ENCODE results near the gene RRP9.

RRP9 gene

GRCh38 chr3:51982838-51983577 is 41.3 kb upstream of the RRP9 start, which contains the start of gene ACY1:
Gene ACY1 (plus strand): TSS chr3:51983535. CDS start chr3:51984065, 530 bp downstream.
- Histone ChIP-seq H3K4me1 (ENCODE audit: insufficient read depth, poor library complexity, severe bottlenecking) (peaks cover 5% of the 10 kb centered on the region), H3K4me3 (ENCODE audit: severe bottlenecking) (peak within 1 kb of the TSS; percentile 37), H3K27me3 (ENCODE audit: insufficient read depth, poor library complexity, severe bottlenecking) (no peaks in the 10 kb centered on the region), H3K27ac (ENCODE audit: poor library complexity, severe bottlenecking) (peak within 1 kb of the TSS; percentile 84), H3K36me3 (ENCODE audit: low read depth) (no peaks in the 10 kb centered on the region), H3K9me3 (ENCODE audit: severe bottlenecking) (no peaks in the 10 kb centered on the region)
- peak; percentile 86 for DNase-seq (ENCODE audit: low spot score)
- peak; percentile 80 for ATAC-seq (ENCODE audit: low read depth)
- TF ChIP-seq CTCF (IDR thresholded peaks at IDR 0.05; ENCODE audit: poor library complexity, severe bottlenecking): peak; percentile 45

GRCh38 chr3:51982352-51982837 is 40.7 kb upstream of the RRP9 start:
- no peaks in the 10 kb centered on the region for H3K9me3 ChIP-seq (ENCODE audit: severe bottlenecking)
- no peaks in the 10 kb centered on the region for H3K27me3 ChIP-seq (ENCODE audit: insufficient read depth, poor library complexity, severe bottlenecking)
- DNase-seq (ENCODE audit: low spot score) (no peak), ATAC-seq (ENCODE audit: low read depth) (peak; percentile 46)
- H3K27ac ChIP-seq (ENCODE audit: poor library complexity, severe bottlenecking): peak overlapping the region; percentile 84
- H3K4me1 ChIP-seq (ENCODE audit: insufficient read depth, poor library complexity, severe bottlenecking): peaks cover 9% of the 10 kb centered on the region
- peak; percentile 67 for TF ChIP-seq CTCF (IDR thresholded peaks at IDR 0.05; ENCODE audit: poor library complexity, severe bottlenecking)
- no peaks in the 10 kb centered on the region for H3K36me3 ChIP-seq (ENCODE audit: low read depth)
- H3K4me3 ChIP-seq (ENCODE audit: severe bottlenecking): peak overlapping the region; percentile 37

- no peaks in the 10 kb centered on the region for H3K27me3 ChIP-seq (ENCODE audit: insufficient read depth, poor library complexity, severe bottlenecking)
- no peak for TF ChIP-seq CTCF (IDR thresholded peaks at IDR 0.05; ENCODE audit: poor library complexity, severe bottlenecking)
- H3K9me3 ChIP-seq (ENCODE audit: severe bottlenecking): no peaks in the 10 kb centered on the region
- H3K4me3 ChIP-seq (ENCODE audit: severe bottlenecking): no peak overlapping the region
- DNase-seq (ENCODE audit: low spot score) (no peak), ATAC-seq (ENCODE audit: low read depth) (no peak)
- H3K4me1 ChIP-seq (ENCODE audit: insufficient read depth, poor library complexity, severe bottlenecking): peaks cover 13% of the 10 kb centered on the region
- H3K27ac ChIP-seq (ENCODE audit: poor library complexity, severe bottlenecking): no peak overlapping the region
- H3K36me3 ChIP-seq (ENCODE audit: low read depth): no peaks in the 10 kb centered on the region
Measured at GRCh38 chr3:51980253-51980652, 38.5 kb upstream of the RRP9 start.

GRCh38 chr3:51978143-51978502 is 36.4 kb upstream of the RRP9 start:
- DNase-seq (ENCODE audit: low spot score): no peak

More at GRCh38 chr3:51978143-51978502, 36.4 kb upstream of the RRP9 start:
- TF ChIP-seq CTCF (IDR thresholded peaks at IDR 0.05; ENCODE audit: poor library complexity, severe bottlenecking): no peak
- no peaks in the 10 kb centered on the region for H3K9me3 ChIP-seq (ENCODE audit: severe bottlenecking)
- H3K27me3 ChIP-seq (ENCODE audit: insufficient read depth, poor library complexity, severe bottlenecking): no peaks in the 10 kb centered on the region
- no peak for ATAC-seq (ENCODE audit: low read depth)
- H3K4me1 ChIP-seq (ENCODE audit: insufficient read depth, poor library complexity, severe bottlenecking): peaks cover 16% of the 10 kb centered on the region
- no peaks in the 10 kb centered on the region for H3K36me3 ChIP-seq (ENCODE audit: low read depth)
- H3K4me3 ChIP-seq (ENCODE audit: severe bottlenecking): no peak overlapping the region
- H3K27ac ChIP-seq (ENCODE audit: poor library complexity, severe bottlenecking): peak overlapping the region; percentile 21

Data from RWPE2 (cell line).